CD4-positive, alpha-beta T cell treated with Interleukin-15 for 4 hours (primary cell): ENCODE measurements around the gene ISY1.
"Not testable (repeated sequence)": the region's sequence is repeated elsewhere in the genome, so short reads cannot be mapped to it uniquely, and the experiment has no call there.

ENCODE experiments used
- DNase-seq: peaks from one replicate; pipeline ENCODE4 v3.0.0-alpha.2; 2020; ENCODE audit warnings: low spot score

ISY1 gene

GRCh38 chr3:129120254-129121004, 40.4 kb downstream of the ISY1 start:
- DNase-seq: peak; percentile 90

GRCh38 chr3:129119365-129120100, 41.3 kb downstream of the ISY1 start:
- peak; percentile 6 for DNase-seq

- peak; percentile 76 for DNase-seq
Measured at GRCh38 chr3:129118745-129119144, 42.1 kb downstream of the ISY1 start.

GRCh38 chr3:129117134-129117533, 43.7 kb downstream of the ISY1 start:
- no peak for DNase-seq

GRCh38 chr3:129116482-129116946, 44.3 kb downstream of the ISY1 start:
- DNase-seq: peak; percentile 10

- DNase-seq: no peak
Measured at GRCh38 chr3:129114455-129114854, 46.4 kb downstream of the ISY1 start.

- no peak for DNase-seq
Measured at GRCh38 chr3:129112308-129113052, 48.4 kb downstream of the ISY1 start.

- DNase-seq: not testable (repeated sequence)
Measured at GRCh38 chr3:129111076-129111780, 49.6 kb downstream of the ISY1 start.

- DNase-seq: no peak
Measured at GRCh38 chr3:129107793-129108192, 53.1 kb downstream of the ISY1 start.

- no peak for DNase-seq
Measured at GRCh38 chr3:129106866-129107565, 53.8 kb downstream of the ISY1 start.

GRCh38 chr3:129106320-129106719, 54.5 kb downstream of the ISY1 start:
- DNase-seq: no peak

GRCh38 chr3:129105862-129106261, 55.0 kb downstream of the ISY1 start:
- no peak for DNase-seq

GRCh38 chr3:129104498-129105079, 56.3 kb downstream of the ISY1 start:
- no peak for DNase-seq

GRCh38 chr3:129104051-129104450, 56.8 kb downstream of the ISY1 start:
- no peak for DNase-seq

- DNase-seq: no peak
Measured at GRCh38 chr3:129103296-129103695, 57.6 kb downstream of the ISY1 start.

GRCh38 chr3:129101370-129102138, 59.3 kb downstream of the ISY1 start:
- DNase-seq: no peak

- no peak for DNase-seq
Measured at GRCh38 chr3:129100274-129100673, 60.6 kb downstream of the ISY1 start.

- DNase-seq: no peak
Measured at GRCh38 chr3:129095285-129095684, 65.6 kb downstream of the ISY1 start.

GRCh38 chr3:129088312-129088711, 72.6 kb downstream of the ISY1 start:
- not testable (repeated sequence) for DNase-seq

GRCh38 chr3:129087904-129088303, 73.0 kb downstream of the ISY1 start:
- DNase-seq: not testable (repeated sequence)
